GM23338 (cell line): Measurements from ENCODE around the gene ADGRB3. TPM values are rescaled to one million over a fixed set of nuclear protein-coding genes. Genes with fewer than 3 reads are reported as not detected.

Experiments used
- ATAC-seq: fragments of 200-7000 bp; cut with Tn5 transposase; 3 replicates; pipeline ENCODE4 v1.9.1; 2020
- DNase-seq: peaks from one replicate; pipeline ENCODE4 v3.0.0-alpha.2; 2015; ENCODE audit warnings: low spot score
- H2AFZ ChIP-seq: fragments of 200-600 bp; sonication (generic); 2 replicates; pipeline ENCODE4 v1.8.0; 2016; ENCODE audit warnings: antibody characterized with exemption, mild to moderate bottlenecking, moderate library complexity
- H3F3A ChIP-seq: fragments of 200-600 bp; sonication (generic); replicated peaks from 2 replicates; pipeline ENCODE4 v1.8.0; 2017; ENCODE audit warnings: antibody characterized with exemption, mixed run types, low read depth
- H3K27ac ChIP-seq: fragments of 200-600 bp; sonication (generic); 2 replicates; pipeline ENCODE4 v1.6.1; 2016; ENCODE audit warnings: low read depth
- H3K27me3 ChIP-seq: fragments of 200-600 bp; sonication (generic); 2 replicates; pipeline ENCODE4 v1.8.0; 2016; ENCODE audit warnings: mild to moderate bottlenecking, mixed run types, moderate library complexity; ENCODE audit not compliant: insufficient read depth
- H3K36me3 ChIP-seq: fragments of 200-600 bp; sonication (generic); 2 replicates; pipeline ENCODE4 v1.8.0; 2016; ENCODE audit warnings: mild to moderate bottlenecking; ENCODE audit not compliant: insufficient read depth
- H3K4me1 ChIP-seq: fragments of 200-600 bp; sonication (generic); 2 replicates; pipeline ENCODE4 v1.8.0; 2016; ENCODE audit warnings: mild to moderate bottlenecking, moderate library complexity; ENCODE audit not compliant: insufficient read depth
- H3K4me2 ChIP-seq: fragments of 200-600 bp; sonication (generic); 2 replicates; pipeline ENCODE4 v1.7.1; 2017; ENCODE audit warnings: mixed run types
- H3K4me3 ChIP-seq: fragments of 200-600 bp; sonication (generic); 2 replicates; pipeline ENCODE4 v1.6.1; 2016; ENCODE audit warnings: mixed run types
- H3K79me2 ChIP-seq: fragments of 200-600 bp; sonication (generic); replicated peaks from 2 replicates; pipeline ENCODE4 v1.8.0; 2017; ENCODE audit warnings: mild to moderate bottlenecking; ENCODE audit not compliant: insufficient read depth
- H3K9me2 ChIP-seq: fragments of 200-600 bp; sonication (generic); 2 replicates; pipeline ENCODE4 v1.8.0; 2017; ENCODE audit not compliant: insufficient read depth
- H4K20me1 ChIP-seq: fragments of 200-600 bp; sonication (generic); replicated peaks from 2 replicates; pipeline ENCODE4 v1.8.0; 2017; ENCODE audit warnings: mild to moderate bottlenecking; ENCODE audit not compliant: insufficient read depth
- H3K27ac Mint-ChIP-seq: 2 replicates; pipeline ENCODE4 v1.8.0; 2020; ENCODE audit warnings: inconsistent platforms, mild to moderate bottlenecking, moderate library complexity, mixed read lengths
- H3K27me3 Mint-ChIP-seq: 3 replicates; pipeline ENCODE4 v1.8.0; 2022; ENCODE audit warnings: low read depth, mild to moderate bottlenecking, moderate library complexity, mixed read lengths, inconsistent platforms; ENCODE audit not compliant: insufficient read depth, poor library complexity
- H3K36me3 Mint-ChIP-seq: 3 replicates; pipeline ENCODE4 v1.8.0; 2021; ENCODE audit warnings: low read depth, mild to moderate bottlenecking, inconsistent platforms, moderate library complexity, mixed read lengths
- H3K4me1 Mint-ChIP-seq: 3 replicates; pipeline ENCODE4 v1.8.0; 2020; ENCODE audit warnings: mild to moderate bottlenecking, inconsistent platforms, mixed read lengths
- H3K4me3 Mint-ChIP-seq: 3 replicates; pipeline ENCODE4 v1.8.0; 2021; ENCODE audit warnings: moderate library complexity, mild to moderate bottlenecking, inconsistent platforms, mixed read lengths
- H3K9me3 Mint-ChIP-seq: 3 replicates; pipeline ENCODE4 v1.8.0; 2020; ENCODE audit warnings: moderate library complexity, mild to moderate bottlenecking, inconsistent platforms, mixed read lengths
- EZH2 ChIP-seq: fragments of 200-600 bp; sonication (generic); IDR thresholded peaks from one replicate; pipeline ENCODE4 v1.8.0; 2017; ENCODE audit warnings: antibody characterized with exemption, mild to moderate bottlenecking, low read depth; ENCODE audit not compliant: unreplicated experiment
- NANOG ChIP-seq: IDR thresholded peaks from 2 replicates; pipeline ENCODE4 v1.6.1; 2016; ENCODE audit warnings: antibody characterized with exemption, borderline replicate concordance
- REST ChIP-seq: IDR thresholded peaks from one replicate; pipeline ENCODE4 v1.6.1; 2018; ENCODE audit warnings: antibody characterized with exemption; ENCODE audit not compliant: unreplicated experiment
- ZNF114 ChIP-seq: fragments of 250-450 bp; sonication (Bioruptor Pico); IDR thresholded peaks from 2 replicates; pipeline ENCODE4 v1.5.0; 2020; ENCODE audit warnings: mild to moderate bottlenecking, moderate library complexity
- ZNF331 ChIP-seq: fragments of 250-450 bp; sonication (Bioruptor Pico); IDR thresholded peaks from 2 replicates; pipeline ENCODE4 v1.5.0; 2020; ENCODE audit warnings: low read depth, mild to moderate bottlenecking, moderate library complexity
- ZNF462 ChIP-seq: fragments of 250-450 bp; sonication (Bioruptor Pico); IDR thresholded peaks from 2 replicates; pipeline ENCODE4 v1.5.0; 2020; ENCODE audit warnings: mild to moderate bottlenecking, moderate library complexity
- polyA plus RNA-seq: library from polyadenylated mRNA; unstranded; fragments of >200 nt; fragmentation: Nextera tagmentation; extraction: Ambion mirVana; gene quantifications from 2 replicates; pipeline ENCODE4 v1.2.1, GENCODE V29; 2016
- total RNA-seq: library from RNA; depleted of rRNA; stranded (reverse); fragments of >200 nt; shearing (Covaris generic); gene quantifications from 2 replicates; pipeline ENCODE4 v1.2.3, GENCODE V29; 2014
- TF ChIP-seq, protein P1 (sequence below), 2 experiments: fragments of 200-600 bp in 1 of 2; sonication (generic) in 1 of 2; conservative IDR thresholded peaks; 2 replicates each; pipeline versions ENCODE4 v1.5.1 to v1.6.1; 2016 to 2017; ENCODE audit warnings: antibody characterized with exemption in 2 of 2, low read depth in 2 of 2, mild to moderate bottlenecking in 2 of 2, moderate library complexity in 1 of 2
- TF ChIP-seq, protein P2 (sequence below): IDR thresholded peaks from 2 replicates; pipeline ENCODE4 v1.6.1; 2016; ENCODE audit warnings: antibody characterized with exemption

ADGRB3 gene
- total and polyA plus RNA-seq, 2 experiments from 2014 or later, result 0.92 to 4.0 TPM

DNA sequence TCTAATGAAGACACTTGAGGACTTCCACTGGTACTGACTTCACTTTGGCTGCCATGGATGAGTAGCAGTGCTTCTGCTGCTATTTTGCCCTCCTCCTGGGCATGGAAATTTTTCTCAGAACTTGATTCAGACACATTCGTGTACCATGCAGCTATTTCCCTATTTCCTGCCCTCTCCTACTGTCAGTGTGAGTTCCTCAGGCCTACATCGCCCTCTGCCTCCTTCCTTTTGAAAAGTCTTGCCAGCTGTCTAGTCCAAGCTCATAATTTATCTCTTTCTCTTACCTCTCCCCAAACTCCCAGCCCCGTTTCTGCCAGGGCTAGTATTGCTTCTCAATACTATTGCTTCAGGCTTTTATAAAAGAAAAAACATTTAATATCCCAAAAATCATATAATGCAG lies 470.2 kb downstream of the ADGRB3 start:
- ATAC-seq (peak; percentile 73), DNase-seq (peak; percentile 42)
- TF ChIP-seq ZNF462 (CRISPR knock-in tag), result no peak
- TF ChIP-seq, protein P1, sequence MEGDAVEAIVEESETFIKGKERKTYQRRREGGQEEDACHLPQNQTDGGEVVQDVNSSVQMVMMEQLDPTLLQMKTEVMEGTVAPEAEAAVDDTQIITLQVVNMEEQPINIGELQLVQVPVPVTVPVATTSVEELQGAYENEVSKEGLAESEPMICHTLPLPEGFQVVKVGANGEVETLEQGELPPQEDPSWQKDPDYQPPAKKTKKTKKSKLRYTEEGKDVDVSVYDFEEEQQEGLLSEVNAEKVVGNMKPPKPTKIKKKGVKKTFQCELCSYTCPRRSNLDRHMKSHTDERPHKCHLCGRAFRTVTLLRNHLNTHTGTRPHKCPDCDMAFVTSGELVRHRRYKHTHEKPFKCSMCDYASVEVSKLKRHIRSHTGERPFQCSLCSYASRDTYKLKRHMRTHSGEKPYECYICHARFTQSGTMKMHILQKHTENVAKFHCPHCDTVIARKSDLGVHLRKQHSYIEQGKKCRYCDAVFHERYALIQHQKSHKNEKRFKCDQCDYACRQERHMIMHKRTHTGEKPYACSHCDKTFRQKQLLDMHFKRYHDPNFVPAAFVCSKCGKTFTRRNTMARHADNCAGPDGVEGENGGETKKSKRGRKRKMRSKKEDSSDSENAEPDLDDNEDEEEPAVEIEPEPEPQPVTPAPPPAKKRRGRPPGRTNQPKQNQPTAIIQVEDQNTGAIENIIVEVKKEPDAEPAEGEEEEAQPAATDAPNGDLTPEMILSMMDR (conservative IDR thresholded peaks at IDR 0.05; ENCODE audit: low read depth in 2 of 2), result peak; percentile 40 to 68; a peak in 3 of 4 replicates
- TF ChIP-seq EZH2, result no peak
- Mint-ChIP-seq H3K27ac (no peak overlapping the region), H3K36me3 (no peaks in the 10 kb centered on the region), H3K9me3 (no peaks in the 10 kb centered on the region), H3K27me3 (peaks cover 3% of the 10 kb centered on the region), H3K4me3 (no peak overlapping the region), H3K4me1 (peaks cover 5% of the 10 kb centered on the region; the same call in 2 of the 3 replicates)
- Histone ChIP-seq H3K79me2 (no peaks in the 10 kb centered on the region), H2AFZ (no peak overlapping the region), H3K27me3 (no peaks in the 10 kb centered on the region), H3K9me2 (no peaks in the 10 kb centered on the region), H3K4me2 (no peak overlapping the region), H3K4me1 (no peaks in the 10 kb centered on the region), H3K27ac (no peak overlapping the region), H3F3A (no peaks in the 10 kb centered on the region), H4K20me1 (no peaks in the 10 kb centered on the region), H3K4me3 (no peak overlapping the region), H3K36me3 (no peaks in the 10 kb centered on the region)

DNA sequence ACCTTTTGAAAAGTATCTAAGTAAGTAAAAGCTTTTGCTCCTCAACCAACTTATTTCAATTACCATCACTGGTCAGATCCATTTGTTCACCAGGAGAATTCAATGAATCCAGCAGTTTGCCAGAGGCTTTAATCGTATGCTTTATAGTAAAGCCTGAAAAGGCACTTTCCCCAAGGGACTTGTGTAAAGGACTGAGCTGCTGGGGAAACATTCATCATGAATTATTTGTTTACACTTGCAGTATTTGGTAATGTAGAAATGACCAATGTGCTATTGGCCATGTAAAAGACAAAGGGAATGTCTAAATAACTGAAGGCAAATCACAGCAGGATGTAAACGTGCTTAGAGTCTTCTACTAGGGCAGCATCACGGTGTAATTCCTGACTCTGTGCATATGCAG lies 471.4 kb downstream of the ADGRB3 start:
- H3K9me2 ChIP-seq, result no peaks in the 10 kb centered on the region
- no peaks in the 10 kb centered on the region for H3K36me3 ChIP-seq
- H3F3A ChIP-seq, result no peaks in the 10 kb centered on the region
- no peak overlapping the region for H3K4me3 ChIP-seq
- H3K36me3 Mint-ChIP-seq, result no peaks in the 10 kb centered on the region
- no peaks in the 10 kb centered on the region for H3K27me3 ChIP-seq
- no peaks in the 10 kb centered on the region for H4K20me1 ChIP-seq
- H3K27me3 Mint-ChIP-seq, result peaks cover 3% of the 10 kb centered on the region
- ATAC-seq, result no peak
- H3K9me3 Mint-ChIP-seq, result no peaks in the 10 kb centered on the region
- H3K4me1 ChIP-seq, result no peaks in the 10 kb centered on the region
- H2AFZ ChIP-seq, result no peak overlapping the region
- H3K4me1 Mint-ChIP-seq, result peaks cover 5% of the 10 kb centered on the region; the same call in 2 of the 3 replicates
- peak; percentile 12 for DNase-seq
- no peak overlapping the region for H3K27ac ChIP-seq
- no peak overlapping the region for H3K4me3 Mint-ChIP-seq
- H3K27ac Mint-ChIP-seq, result no peak overlapping the region
- no peaks in the 10 kb centered on the region for H3K79me2 ChIP-seq
- no peak overlapping the region for H3K4me2 ChIP-seq
- TF ChIP-seq EZH2 (no peak), REST (no peak), ZNF331 (CRISPR knock-in tag) (no peak), NANOG (no peak), ZNF114 (no peak)
- TF ChIP-seq, protein P2, sequence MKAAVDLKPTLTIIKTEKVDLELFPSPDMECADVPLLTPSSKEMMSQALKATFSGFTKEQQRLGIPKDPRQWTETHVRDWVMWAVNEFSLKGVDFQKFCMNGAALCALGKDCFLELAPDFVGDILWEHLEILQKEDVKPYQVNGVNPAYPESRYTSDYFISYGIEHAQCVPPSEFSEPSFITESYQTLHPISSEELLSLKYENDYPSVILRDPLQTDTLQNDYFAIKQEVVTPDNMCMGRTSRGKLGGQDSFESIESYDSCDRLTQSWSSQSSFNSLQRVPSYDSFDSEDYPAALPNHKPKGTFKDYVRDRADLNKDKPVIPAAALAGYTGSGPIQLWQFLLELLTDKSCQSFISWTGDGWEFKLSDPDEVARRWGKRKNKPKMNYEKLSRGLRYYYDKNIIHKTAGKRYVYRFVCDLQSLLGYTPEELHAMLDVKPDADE, result no peak
